Inflammatory macrophage treated with lipopolysaccharide for 1 hour (primary cell): ENCODE results near the gene PPP2R5A.
A peak's percentile ranks its signal among the peaks of the same experiment; 100 is the strongest.
"Not testable (repeated sequence)": the region's sequence is repeated elsewhere in the genome, so short reads cannot be mapped to it uniquely, and the experiment has no call there.

Source experiments
- DNase-seq, 2 donors: peaks; one replicate each; pipeline ENCODE4 v3.0.0-alpha.2; 2020 to 2022

PPP2R5A gene

DNA sequence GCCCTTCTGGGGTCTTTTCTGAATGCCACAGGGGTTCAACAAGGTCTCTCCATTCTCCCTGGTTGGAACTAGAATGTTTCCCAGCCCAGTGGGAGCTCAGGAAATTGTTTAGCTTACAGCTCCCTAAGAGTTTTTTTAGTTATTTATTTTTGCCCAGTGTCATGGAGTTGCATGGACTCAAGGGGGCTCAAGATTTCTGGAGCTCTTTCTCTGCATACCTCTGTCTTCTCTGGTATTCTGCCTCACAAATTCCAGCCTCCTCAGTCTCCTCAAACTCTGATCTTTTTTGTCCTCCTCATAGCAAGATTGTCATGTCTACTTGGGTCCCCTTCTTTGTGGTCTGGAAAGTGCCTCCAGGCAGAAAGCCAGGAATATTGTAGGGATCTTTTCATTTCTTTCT, 15.9 kb upstream of the PPP2R5A start:
- DNase-seq = no peak

DNA sequence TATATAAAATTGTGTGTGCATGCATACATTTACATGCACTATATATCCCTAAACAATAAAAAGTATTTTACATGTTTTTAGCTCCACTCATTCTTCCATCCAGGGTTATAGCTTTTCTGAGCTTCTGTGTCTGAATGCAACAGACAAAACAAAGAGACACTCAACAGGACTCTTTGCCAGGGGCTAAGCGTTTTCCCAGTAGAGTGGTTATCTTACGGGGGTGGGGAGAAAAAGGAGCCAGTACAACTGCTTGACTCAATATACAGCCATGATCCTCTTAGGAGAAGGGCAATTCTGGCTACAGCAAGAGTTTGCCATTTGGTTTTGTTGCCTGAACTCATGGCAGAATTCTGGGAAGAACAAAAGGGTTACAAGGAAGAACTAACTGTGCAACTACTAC, 14.6 kb upstream of the PPP2R5A start:
- no peak for DNase-seq

DNA sequence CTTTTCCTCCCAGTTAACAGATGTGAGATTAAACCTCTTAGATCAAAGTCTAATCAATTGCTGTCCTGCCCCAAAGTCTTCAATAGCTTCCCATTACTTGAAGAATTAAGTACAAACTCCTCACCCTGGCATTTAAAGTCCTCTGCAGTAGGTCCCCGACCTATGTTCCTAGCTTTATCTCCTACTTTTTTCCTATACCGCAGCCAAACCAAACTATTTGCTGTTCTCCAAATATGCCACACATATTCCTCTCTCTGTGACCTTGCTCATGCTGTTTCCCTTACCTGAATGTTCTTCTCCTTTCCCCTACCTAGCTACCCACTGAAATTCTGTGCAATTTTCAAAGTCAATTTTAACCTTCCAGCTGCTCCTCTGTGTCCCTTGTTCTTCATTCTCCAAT, 14.0 kb upstream of the PPP2R5A start:
- no peak for DNase-seq

DNA sequence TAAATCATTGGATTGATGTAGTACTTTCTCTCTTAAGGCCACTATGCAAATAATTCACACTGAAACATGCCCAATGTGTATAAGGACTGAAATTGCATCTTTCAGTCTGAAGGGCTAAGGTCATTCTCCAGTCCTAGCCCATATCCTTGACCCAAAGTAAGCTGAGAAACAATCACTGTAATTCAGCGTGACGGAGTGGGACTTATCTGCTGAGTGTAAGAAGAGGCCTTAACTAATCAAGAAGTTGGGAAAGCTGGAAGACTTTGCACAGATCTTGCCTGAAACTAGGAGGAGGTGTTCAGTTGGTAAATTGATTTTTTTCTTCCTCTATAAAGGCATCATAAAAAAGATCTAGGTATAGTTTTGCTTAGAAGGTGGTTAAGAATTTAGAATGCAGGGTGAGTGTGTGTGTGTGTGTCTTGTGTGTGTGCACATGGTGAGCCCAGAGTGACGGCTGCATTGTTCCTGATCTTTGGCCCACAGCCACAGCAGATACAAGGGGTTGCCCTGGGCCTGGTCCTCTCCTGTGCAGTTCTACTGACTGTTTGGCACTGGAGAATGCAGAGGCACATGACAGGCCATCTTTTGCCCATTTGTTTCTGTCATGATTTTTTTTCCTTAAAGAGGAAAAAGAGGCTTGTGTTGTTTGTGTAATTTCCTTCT, 13.3 kb upstream of the PPP2R5A start:
- DNase-seq = no peak

DNA sequence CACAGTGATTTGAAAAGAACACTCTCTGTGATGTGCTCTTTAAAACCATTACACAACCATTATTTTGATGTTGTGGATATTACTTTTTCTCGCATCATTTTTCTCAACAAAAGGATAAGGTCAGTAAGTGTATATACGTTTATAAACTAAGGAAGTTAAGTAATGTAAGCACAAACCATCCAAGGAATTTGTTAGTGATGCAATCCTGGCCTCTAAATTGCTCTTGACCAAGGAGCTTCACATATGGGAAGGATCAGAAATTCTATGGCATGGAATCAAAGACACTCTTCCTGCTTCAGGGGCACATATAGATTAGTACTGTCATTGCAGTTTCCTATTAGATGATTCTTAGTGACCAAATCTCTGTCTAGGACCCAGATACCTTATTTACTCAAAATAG, 3.6 kb upstream of the PPP2R5A start:
- no peak for DNase-seq

DNA sequence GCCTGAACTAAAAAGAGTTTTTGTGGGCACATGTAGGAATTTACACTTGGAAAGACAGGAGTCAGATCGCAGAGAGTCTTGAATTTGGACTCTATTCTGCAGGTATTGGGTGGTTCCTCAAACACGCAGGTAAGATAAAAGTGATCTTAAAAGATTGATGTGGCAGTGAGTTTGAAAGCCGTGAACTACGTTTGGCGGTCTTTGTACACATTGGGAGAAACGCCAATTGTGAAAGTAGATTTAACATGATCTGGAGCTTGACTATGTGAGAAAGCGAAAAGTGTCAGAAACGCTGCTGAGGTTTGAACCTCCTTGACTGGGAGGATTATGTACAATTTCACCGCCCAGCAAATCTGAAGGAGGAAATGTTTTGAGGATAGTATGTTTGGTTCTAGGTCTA, 1.5 kb upstream of the PPP2R5A start:
- no peak for DNase-seq

DNA sequence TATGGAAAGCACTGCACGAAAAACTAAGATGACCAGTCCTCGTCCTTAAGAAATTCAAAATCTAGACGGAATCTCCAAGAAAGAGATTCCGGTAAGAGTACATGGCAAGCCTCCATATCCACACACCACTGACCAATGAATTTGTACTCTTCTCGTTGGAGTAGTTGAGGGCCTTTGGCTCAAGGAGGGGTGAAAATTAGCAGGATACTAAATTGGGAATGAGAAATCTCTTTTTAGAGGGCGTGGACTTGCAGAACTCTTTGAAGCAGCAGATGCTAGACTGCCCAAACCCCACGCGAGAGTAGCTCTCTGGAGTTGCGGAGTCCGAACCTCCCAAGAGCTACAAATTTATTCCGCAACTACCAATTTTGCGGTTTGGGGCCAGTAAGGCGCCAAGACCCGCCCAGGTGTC, 872 bp upstream of the PPP2R5A start:
- DNase-seq = no peak

DNA sequence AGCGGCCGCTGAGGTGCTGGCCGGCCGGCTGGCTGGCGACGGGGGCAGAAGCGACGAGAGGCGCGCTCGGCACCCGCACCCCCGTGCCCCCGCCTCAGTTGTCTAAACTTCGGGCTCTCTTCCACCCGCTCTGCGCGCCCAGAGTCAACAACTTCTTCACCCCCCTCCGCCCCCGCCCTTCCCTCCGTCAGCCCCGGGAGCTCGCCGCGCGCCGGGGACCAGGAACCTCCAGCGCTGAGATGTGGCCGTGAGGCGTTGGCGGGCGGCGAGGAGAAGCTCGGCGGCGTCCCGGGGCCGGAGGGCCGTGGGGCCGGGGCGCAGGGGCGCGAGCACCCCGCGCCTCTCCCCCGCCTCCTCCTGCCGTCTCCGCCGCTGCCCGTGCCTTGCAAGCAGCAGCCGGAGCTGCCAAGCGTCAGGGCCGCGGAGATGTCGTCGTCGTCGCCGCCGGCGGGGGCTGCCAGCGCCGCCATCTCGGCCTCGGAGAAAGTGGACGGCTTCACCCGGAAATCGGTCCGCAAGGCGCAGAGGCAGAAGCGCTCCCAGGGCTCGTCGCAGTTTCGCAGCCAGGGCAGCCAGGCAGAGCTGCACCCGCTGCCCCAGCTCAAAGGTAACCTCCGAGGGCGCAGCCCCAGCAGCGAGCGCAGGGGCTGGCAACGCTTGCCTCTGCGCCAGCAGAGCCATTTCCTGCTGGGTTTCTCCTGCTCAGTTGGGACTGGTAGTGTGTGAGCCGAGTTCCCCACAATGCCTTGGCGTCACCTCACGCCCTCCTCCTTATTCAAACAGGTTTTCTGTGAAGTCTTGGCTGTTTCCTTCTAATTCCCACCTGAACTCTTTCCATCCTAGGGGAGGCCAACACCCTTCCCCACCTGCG, 710 bp downstream of the PPP2R5A start:
- peak; percentile 72 for DNase-seq

DNA sequence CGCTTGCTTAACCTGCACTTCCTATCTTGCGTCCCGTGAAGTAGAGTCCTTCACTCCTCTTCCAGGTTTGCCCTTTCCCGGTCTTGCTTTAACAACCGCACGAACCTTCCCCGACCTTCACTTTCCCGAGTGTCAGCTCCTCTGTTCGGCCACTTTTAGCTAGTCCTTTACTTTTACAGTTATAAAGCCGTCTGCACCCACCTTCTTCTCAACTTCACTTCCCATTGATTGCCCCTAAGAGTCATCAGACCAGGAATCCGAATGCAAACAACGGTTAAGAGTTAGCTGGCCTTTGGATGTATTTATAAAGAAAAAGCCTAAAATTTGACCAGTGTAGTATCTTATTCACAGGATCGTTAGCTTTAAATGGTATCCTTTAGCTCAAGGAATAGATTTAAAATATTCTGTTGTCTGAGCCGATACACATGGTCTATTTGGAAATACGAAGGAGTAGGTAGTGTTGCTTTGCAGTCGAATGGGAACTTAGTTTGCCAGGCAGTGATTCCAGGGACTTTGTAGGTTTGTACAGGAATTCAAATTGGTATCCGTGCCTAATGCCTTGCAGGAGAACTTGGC, 1.4 kb downstream of the PPP2R5A start:
- DNase-seq = peak; percentile 25 to 28

DNA sequence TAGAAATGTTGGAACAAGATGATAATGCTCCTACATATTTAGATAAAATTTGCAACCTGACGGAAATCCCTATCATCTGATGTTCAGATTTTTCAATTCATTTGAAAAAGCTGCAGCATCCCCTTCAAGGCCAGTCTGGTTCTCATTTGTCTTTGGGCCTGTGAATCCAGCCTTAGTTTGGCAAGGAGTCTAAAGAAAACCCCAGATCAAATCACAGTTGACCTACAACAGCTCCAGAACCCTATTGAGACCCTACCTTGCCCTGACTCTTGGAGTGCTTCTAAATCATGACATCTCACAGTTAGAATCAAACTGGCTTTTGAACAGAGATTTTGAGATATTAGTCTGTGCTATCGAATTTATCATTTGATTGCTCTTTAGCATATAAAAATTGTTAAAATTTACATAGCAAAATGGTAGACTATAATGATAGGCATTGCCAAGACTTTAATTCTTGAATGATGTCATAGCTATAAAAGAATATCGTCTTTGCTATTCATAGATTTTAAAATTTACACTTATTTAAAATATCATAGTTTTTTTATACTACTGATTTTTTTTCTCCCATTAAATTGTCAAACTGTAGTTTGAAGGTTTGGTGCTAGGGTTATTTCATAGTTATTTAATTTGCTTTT, 2.2 kb downstream of the PPP2R5A start:
- DNase-seq = no peak

DNA sequence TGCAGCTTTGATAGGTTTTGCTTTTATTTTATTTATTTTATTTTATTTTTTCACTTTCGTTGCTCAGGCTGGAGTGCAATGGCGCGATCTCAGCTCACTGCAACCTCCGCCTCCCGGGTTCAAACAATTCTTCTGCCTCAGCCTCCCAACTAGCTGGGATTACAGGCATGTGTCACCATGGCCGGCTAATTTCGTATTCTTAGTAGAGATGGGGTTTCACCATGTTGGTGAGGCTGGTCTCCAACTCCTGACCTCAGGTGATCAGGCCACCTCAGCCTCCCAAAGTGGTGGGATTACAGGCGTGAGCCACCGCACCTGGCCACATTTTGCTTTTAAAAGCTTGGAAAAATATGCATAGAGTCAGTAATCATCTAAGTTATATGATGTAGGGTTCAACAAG, 2.8 kb downstream of the PPP2R5A start:
- not testable (repeated sequence) for DNase-seq

DNA sequence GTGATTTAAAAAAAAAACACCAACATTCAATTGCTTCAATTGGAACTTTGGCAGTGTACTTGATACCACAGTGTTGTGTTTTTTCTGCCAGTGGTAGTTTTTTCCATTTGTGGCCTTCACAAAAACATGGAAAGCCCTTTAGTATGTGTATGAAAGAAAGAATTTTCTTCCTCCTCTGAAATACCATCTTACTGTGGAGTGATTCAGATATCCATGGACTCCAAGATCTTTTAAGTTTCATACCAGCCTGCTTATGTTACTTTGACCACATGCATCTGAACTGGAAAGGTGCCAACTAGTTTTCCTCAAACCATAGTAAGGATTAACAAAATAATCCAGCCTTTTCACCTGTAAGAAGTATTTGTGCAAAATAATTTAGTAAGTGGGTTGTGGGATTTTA, 3.4 kb downstream of the PPP2R5A start:
- no peak for DNase-seq

DNA sequence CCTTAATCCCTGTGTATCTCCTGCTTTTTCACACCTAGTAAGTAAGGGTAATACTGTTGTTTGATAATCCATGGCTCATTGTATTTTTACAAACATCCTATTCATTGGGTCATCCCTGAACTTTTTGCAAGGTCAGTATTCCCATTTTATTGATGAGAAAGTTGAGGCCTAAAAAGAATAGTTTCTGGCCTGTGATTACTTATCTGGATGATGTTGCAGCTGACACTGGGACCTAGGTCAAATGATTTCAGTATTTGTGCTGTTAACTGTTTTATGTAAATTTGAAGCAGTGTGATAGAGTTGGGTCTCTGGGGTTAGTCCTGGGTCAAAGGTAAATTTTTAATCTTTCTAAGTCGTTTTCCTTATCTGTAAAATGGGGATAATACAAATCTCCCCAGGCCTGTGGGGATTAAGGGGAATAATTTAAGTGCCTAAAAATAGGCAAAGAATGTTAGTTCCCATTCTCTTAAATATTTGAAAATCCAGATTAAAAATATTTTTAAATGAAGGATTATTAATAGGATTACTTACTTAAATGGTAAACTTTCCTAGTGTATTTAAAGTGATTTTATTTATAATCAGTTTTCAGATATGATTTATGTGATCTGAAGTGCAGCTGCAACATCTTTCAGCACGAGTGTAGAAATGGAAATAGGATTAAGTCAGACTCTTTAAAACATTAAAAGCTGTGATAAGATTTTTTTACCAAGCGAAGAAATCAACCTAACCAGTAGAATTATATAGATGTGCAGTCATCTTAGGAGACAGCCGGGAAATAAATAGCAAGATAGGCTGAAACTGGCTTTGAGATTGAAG, 4.3 kb downstream of the PPP2R5A start:
- DNase-seq = no peak

DNA sequence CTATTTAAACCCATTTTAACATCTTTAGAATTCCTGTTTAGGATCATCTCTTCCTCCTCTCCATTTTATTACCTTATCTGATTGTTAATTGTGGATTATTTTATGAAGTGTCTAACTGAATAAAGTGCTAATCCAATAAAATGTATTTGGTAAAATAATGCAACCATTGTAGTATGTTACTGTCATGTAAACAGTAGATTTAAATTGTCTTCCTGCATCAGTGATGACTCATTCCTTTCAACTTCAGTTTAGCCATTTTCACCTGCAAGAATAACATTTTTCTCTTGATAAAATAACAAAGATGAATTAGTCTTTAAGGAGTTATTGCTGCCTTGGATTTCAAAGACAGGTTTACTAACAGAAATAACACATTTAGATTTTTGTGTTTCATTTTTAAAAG, 5.4 kb downstream of the PPP2R5A start:
- DNase-seq = no peak

DNA sequence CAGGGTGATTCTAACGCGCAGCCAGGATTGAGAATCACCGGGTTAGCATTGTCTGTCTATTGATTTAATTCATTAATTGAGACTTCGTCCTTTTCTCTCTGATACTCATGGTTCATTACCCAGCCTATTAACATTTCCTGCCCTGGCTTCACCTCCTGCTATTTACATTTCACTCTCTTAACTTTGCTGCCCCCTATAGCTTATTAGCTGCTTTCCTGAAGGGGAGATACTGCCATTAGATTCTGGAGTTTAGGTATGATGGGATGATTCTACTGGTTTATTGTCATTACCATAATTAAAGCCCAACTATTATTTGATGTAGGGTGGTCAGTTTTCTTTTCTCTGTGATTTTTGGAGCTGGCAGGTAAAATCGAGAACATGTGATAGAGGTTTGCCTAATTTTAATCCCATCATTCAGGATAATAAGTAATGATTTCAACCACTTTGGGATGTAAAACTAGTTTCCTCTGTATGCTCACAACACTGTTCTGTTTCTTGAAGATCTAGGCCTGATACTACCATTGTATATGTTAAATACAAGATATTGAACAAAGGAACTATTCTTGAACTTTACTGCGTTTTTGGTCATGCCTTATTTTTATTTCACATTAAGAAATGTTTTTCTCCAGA, 6.4 kb downstream of the PPP2R5A start:
- DNase-seq = peak; percentile 53 to 72

DNA sequence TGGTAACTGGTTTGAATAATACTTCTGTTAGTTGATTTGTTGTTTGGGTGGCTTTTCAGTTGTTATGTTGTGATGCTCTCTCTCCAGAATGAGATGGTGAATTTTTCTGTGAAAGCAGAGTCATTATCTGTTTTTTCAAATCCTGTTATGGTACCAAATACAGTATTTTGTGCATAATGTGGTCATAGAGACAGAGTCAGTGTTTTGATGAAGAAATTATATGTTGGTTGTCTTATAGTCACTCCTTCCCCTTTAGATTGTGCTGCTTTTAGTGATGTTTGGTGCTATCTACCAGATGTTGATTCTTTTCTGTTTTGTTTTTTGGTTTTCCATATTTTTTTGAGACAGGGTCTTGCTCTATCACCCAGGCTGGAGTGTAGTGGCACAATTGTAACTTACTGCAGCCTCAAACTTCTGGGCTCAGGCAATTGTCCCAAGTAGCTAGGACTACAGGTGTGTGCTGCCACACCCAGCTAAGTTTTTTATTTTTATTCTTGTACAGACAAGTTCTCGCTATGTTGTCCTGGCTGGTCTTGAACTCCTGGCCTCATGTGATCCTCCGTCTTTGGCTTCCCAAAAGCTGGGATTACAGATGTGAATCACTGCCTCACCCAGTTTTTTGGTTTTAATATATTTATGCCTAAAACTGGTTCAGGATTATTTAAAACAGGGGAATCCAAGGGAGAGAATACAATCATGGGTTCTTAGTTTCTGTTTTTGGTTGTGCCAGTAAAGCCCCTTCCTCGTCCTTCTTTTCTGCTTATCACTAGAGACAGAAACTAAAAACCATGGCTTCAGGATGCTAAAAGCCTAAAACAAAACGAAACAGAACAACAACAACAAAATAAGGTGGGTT, 7.3 kb downstream of the PPP2R5A start:
- DNase-seq = no peak

DNA sequence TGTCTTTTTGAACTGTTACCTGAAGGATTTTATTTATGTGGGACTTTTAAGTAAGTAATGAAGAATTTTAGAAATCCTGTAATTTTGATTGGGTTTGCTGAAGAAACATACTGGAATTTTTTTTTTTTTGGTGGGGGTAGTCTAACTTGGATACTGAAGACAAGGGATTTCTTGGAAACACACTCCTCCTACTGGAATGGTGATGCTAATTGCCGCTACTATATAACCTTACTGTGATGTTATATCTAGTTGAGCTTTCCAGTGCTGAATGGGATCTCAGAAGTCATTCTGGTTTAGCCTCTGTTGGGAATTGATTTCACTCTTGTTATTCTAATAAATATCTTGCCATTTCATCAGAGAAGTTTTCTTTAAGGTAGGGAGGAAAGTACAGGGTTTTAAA, 8.4 kb downstream of the PPP2R5A start:
- no peak for DNase-seq

DNA sequence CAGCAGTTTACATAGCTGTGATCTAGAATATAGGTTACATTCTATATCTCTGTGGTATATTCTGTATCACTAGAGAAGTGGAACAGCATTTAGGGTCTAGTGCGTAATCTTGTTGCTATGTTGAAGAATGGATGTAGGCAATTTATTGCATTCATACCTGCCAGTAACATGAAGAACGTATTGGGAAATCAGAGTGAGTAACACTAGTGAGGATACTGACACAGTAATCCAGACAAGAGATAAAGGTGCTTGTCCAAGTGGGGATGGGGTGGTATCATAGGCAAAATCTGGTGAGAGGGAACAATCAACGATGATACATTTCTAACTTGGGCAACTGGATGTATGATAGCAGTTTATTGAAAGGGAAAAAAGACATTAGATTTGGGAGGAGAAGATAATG, 9.8 kb downstream of the PPP2R5A start:
- no peak for DNase-seq

DNA sequence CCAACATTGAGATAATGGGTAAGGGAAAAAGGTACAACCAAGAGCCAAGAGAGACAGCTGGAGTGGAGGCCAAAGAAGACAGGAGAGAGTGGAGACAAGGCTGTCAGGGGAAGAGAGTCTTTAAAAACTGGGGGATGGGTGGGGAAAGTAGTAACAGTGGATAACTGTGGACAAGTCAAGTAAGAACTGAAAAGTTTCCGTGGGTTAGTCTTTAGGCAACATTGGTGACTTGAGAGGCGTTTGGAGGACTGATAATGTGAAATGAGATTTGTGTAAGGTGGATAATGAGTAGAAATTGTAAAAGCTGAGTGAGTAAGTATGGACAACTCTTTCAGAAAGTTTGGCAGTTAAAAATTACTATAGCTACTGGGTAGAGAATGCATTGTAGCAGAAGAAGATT, 10.4 kb downstream of the PPP2R5A start:
- no peak for DNase-seq

DNA sequence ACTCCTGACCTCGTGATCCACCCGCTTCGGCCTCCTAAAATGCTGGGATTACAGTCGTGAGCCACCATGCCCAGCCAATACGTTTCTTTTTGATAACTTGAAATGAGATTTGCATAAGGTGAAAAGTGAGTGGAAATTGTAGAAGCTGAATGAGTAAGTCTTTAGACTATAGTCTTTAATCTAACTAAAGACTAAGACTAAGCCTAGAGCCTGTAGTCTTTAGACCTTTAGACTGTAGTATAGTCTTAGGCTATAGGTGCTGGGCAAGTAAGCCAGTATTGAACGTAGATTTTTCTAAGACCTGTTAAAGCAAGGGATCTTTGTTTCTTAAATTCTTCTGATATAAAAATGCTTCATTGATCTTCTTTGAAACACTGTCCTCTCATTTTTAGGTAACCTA, 12.1 kb downstream of the PPP2R5A start:
- DNase-seq = no peak

DNA sequence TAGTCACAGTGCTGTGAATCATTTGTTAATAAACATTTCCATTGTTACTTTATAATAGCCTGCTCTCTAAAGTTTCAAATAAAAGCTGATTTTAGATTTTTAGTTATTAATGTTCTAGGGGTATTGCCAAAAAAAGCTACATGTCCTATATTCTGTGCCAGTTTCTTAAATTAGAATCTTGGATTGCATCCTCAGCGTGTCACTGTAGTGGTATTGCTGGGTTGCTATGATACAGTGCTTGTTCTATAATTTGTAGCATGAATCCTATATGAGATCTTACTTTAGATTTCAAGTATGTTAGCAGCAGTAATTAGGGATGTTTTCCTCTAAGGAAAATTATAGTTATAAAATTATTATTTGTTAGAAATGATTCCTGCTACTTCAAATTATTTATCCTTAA, 16.4 kb downstream of the PPP2R5A start:
- no peak for DNase-seq
